Natural killer cell (primary cell): ENCODE results near the gene ATG13. TPM values are rescaled to one million over a fixed set of nuclear protein-coding genes. Genes with fewer than 3 reads are reported as not detected.

Experiments used
- ATAC-seq, 3 donors: fragments of 150-1000 bp in 2 of 3; fragments of 200-7000 bp in 1 of 3; cut with Tn5 transposase; 1 replicate in 1 of 3; 2 replicates in 2 of 3; pipeline ENCODE4 v1.10.0; 2021; ENCODE audit warnings: mild to moderate bottlenecking in 2 of 3, moderate library complexity in 2 of 3
- DNase-seq, 2 donors: peaks; one replicate each; pipeline versions ENCODE4 v3.0.0 to v3.0.0-alpha.2; 2013 to 2021; ENCODE audit warnings: mixed read lengths in 1 of 2
- H3K27ac ChIP-seq: one replicate; pipeline ENCODE4 v1.5.1; 2013; ENCODE audit warnings: mild to moderate bottlenecking, low read length
- H3K27me3 ChIP-seq: one replicate; pipeline ENCODE4 v1.6.1; 2013; ENCODE audit warnings: low read length; ENCODE audit not compliant: control insufficient read depth, insufficient read depth
- H3K36me3 ChIP-seq: one replicate; pipeline ENCODE4 v1.6.1; 2013; ENCODE audit warnings: low read length; ENCODE audit not compliant: control insufficient read depth, insufficient read depth
- H3K4me1 ChIP-seq: one replicate; pipeline ENCODE4 v1.6.1; 2013; ENCODE audit warnings: low read length; ENCODE audit not compliant: control insufficient read depth, insufficient read depth
- H3K4me3 ChIP-seq: one replicate; pipeline ENCODE4 v1.5.1; 2013; ENCODE audit warnings: low read length
- H3K9me3 ChIP-seq: one replicate; pipeline ENCODE4 v1.6.1; 2013; ENCODE audit warnings: low read length; ENCODE audit not compliant: control insufficient read depth, insufficient read depth
- H3K27ac Mint-ChIP-seq, 2 donors: one replicate each; pipeline ENCODE4 v1.8.0; 2022; ENCODE audit warnings: mild to moderate bottlenecking in 2 of 2, mixed read lengths in 2 of 2, moderate library complexity in 1 of 2
- H3K27me3 Mint-ChIP-seq, 2 donors: one replicate each; pipeline ENCODE4 v1.8.0; 2022; ENCODE audit warnings: low read depth in 2 of 2, mixed read lengths in 2 of 2
- H3K36me3 Mint-ChIP-seq: one replicate; pipeline ENCODE4 v1.8.0; 2022; ENCODE audit warnings: mixed read lengths
- H3K4me1 Mint-ChIP-seq, 2 donors: one replicate each; pipeline ENCODE4 v1.8.0; 2022; ENCODE audit warnings: mixed read lengths in 2 of 2
- H3K4me3 Mint-ChIP-seq: one replicate; pipeline ENCODE4 v1.8.0; 2022; ENCODE audit warnings: mild to moderate bottlenecking, moderate library complexity, mixed read lengths
- H3K9me3 Mint-ChIP-seq, 2 donors: one replicate each; pipeline ENCODE4 v1.8.0; 2022; ENCODE audit warnings: mixed read lengths in 2 of 2
- CTCF ChIP-seq: fragments of 200-600 bp; IDR thresholded peaks from one replicate; pipeline ENCODE4 v1.8.0; 2022; ENCODE audit warnings: antibody characterized with exemption
- WGBS: methylation state at CpG from one replicate; pipeline ENCODE4 v1.1.7; 2013; ENCODE audit warnings: missing lambda C conversion rate; ENCODE audit not compliant: insufficient coverage; 5-methylcytosine and 5-hydroxymethylcytosine counted together
- intact Hi-C: fragments of 100-400 bp; cut with micrococcal nuclease; formaldehyde crosslinking; loops from one replicate; pipeline ENCODE4 v1.14.2; 2022
- total RNA-seq, 4 donors: library from RNA; stranded (reverse); fragments of 120-200 nt in 1 of 4; gene quantifications; one replicate each; pipeline versions ENCODE4 v1.2.3 to v1.2.4, GENCODE V29; 2013 to 2022

The ATG13 gene
- total RNA-seq, 3 donors from 2014 or later (not counting 1 experiment from before 2014, with no cell fraction given) = 125 to 137 (median 132) TPM

- ATAC-seq (no peak), DNase-seq (no peak)
- peaks cover under 1% of the 10 kb centered on the region for H3K36me3 Mint-ChIP-seq
- H3K27me3 Mint-ChIP-seq = no peaks in the 10 kb centered on the region
- TF ChIP-seq CTCF = no peak
- intact Hi-C loops = no loop called here
- peaks cover 78% of the 10 kb centered on the region for H3K36me3 ChIP-seq
- no peak overlapping the region for H3K27ac ChIP-seq
- H3K4me3 Mint-ChIP-seq = no peak overlapping the region
- peaks cover 3 to 4% of the 10 kb centered on the region in 2 donors for H3K4me1 Mint-ChIP-seq
- 98% methylated on average over 6 of the region's 6 CpGs for WGBS
- no peaks in the 10 kb centered on the region for H3K27me3 ChIP-seq
- H3K4me1 ChIP-seq = peaks cover 5% of the 10 kb centered on the region
- H3K9me3 Mint-ChIP-seq = no peaks in the 10 kb centered on the region
- H3K4me3 ChIP-seq = no peak overlapping the region
- no peak overlapping the region for H3K27ac Mint-ChIP-seq
- no peaks in the 10 kb centered on the region for H3K9me3 ChIP-seq
Observed at GRCh38 chr11:46664612-46665011, 47.3 kb downstream of the ATG13 start.

GRCh38 chr11:46665356-46665755, 48.0 kb downstream of the ATG13 start:
- H3K27me3 Mint-ChIP-seq = no peaks in the 10 kb centered on the region
- Histone ChIP-seq H3K9me3 (no peaks in the 10 kb centered on the region), H3K36me3 (peaks cover 74% of the 10 kb centered on the region), H3K4me1 (peaks cover 12% of the 10 kb centered on the region), H3K27me3 (no peaks in the 10 kb centered on the region), H3K27ac (no peak overlapping the region), H3K4me3 (no peak overlapping the region)
- no peak overlapping the region for H3K4me3 Mint-ChIP-seq
- no peak for TF ChIP-seq CTCF
- peaks cover 9% of the 10 kb centered on the region in 2 donors for H3K4me1 Mint-ChIP-seq
- WGBS = 100% methylated on average over 1 of the region's 1 CpG
- ATAC-seq (no peak), DNase-seq (no peak)
- H3K36me3 Mint-ChIP-seq = no peaks in the 10 kb centered on the region
- no peak overlapping the region for H3K27ac Mint-ChIP-seq
- intact Hi-C loops = no loop called here
- no peaks in the 10 kb centered on the region for H3K9me3 Mint-ChIP-seq

GRCh38 chr11:46666516-46666915, 49.2 kb downstream of the ATG13 start:
- Histone ChIP-seq H3K9me3 (no peaks in the 10 kb centered on the region), H3K27me3 (no peaks in the 10 kb centered on the region), H3K4me1 (peaks cover 24% of the 10 kb centered on the region), H3K27ac (no peak overlapping the region), H3K4me3 (no peak overlapping the region), H3K36me3 (peaks cover 67% of the 10 kb centered on the region)
- no peaks in the 10 kb centered on the region for H3K36me3 Mint-ChIP-seq
- no peak overlapping the region for H3K4me3 Mint-ChIP-seq
- H3K4me1 Mint-ChIP-seq = peaks cover 21% of the 10 kb centered on the region in 2 donors
- no peak overlapping the region for H3K27ac Mint-ChIP-seq
- no peak for TF ChIP-seq CTCF
- H3K27me3 Mint-ChIP-seq = no peaks in the 10 kb centered on the region
- intact Hi-C loops = no loop called here
- 89% methylated on average over 4 of the region's 5 CpGs for WGBS
- DNase-seq (no peak), ATAC-seq (no peak)
- no peaks in the 10 kb centered on the region for H3K9me3 Mint-ChIP-seq

GRCh38 chr11:46667043-46667481, 49.7 kb downstream of the ATG13 start:
- Mint-ChIP-seq H3K27ac (no peak overlapping the region), H3K4me3 (no peak overlapping the region), H3K36me3 (no peaks in the 10 kb centered on the region), H3K4me1 (peaks cover 24 to 25% of the 10 kb centered on the region in 2 donors), H3K27me3 (no peaks in the 10 kb centered on the region), H3K9me3 (no peaks in the 10 kb centered on the region)
- peaks cover 62% of the 10 kb centered on the region for H3K36me3 ChIP-seq
- TF ChIP-seq CTCF = no peak
- peaks cover 29% of the 10 kb centered on the region for H3K4me1 ChIP-seq
- no peaks in the 10 kb centered on the region for H3K9me3 ChIP-seq
- ATAC-seq (no peak), DNase-seq (no peak)
- no peaks in the 10 kb centered on the region for H3K27me3 ChIP-seq
- H3K27ac ChIP-seq = no peak overlapping the region
- WGBS = 96% methylated on average over 2 of the region's 2 CpGs
- no peak overlapping the region for H3K4me3 ChIP-seq
- intact Hi-C loops = no loop called here
